GM12878 (cell line): Measurements from ENCODE around the gene TMEM17.

ENCODE experiments used
- CBX5 ChIP-seq: sonication (generic); IDR thresholded peaks from 2 replicates; pipeline ENCODE4 v1.6.1; 2016; ENCODE audit warnings: low read depth, moderate library complexity, mild to moderate bottlenecking, inconsistent platforms
- CREM ChIP-seq: IDR thresholded peaks from 2 replicates; pipeline ENCODE4 v1.6.1; 2014; ENCODE audit warnings: antibody characterized with exemption, low read depth
- EP300 ChIP-seq, 2 experiments: fragments of 150-350 bp in 1 of 2; IDR thresholded peaks; 2 replicates each; pipeline ENCODE4 v1.6.1; 2011 to 2012; ENCODE audit warnings: low read depth in 2 of 2, low read length in 2 of 2, borderline replicate concordance in 1 of 2, improper control_type of control experiment in 1 of 2, inconsistent platforms in 1 of 2; ENCODE audit not compliant: control insufficient read depth in 1 of 2
- POLR2A ChIP-seq: IDR thresholded peaks from 2 replicates; pipeline ENCODE4 v1.6.1; 2011; ENCODE audit warnings: low read depth, mild to moderate bottlenecking, low read length
- POLR2AphosphoS5 ChIP-seq: IDR thresholded peaks from 2 replicates; pipeline ENCODE4 v1.6.1; 2011; ENCODE audit warnings: mild to moderate bottlenecking, low read length, inconsistent platforms
- ZNF274 ChIP-seq: IDR thresholded peaks from one replicate; pipeline ENCODE4 v1.8.0; 2011; ENCODE audit not compliant: insufficient read length, insufficient read depth
- TF ChIP-seq, protein P1 (sequence below), 3 experiments: IDR thresholded peaks in 2 of 3; conservative IDR thresholded peaks in 1 of 3; 2 replicates each; pipeline ENCODE4 v1.5.1; 2011; ENCODE audit warnings: low read depth in 3 of 3, low read length in 3 of 3, mild to moderate bottlenecking in 3 of 3, control low read depth in 2 of 3, moderate library complexity in 2 of 3, inconsistent platforms in 1 of 3, mixed read lengths in 1 of 3; ENCODE audit not compliant: control insufficient read depth in 2 of 3, insufficient read depth in 1 of 3; ENCODE audit errors: extremely low read depth in 1 of 3

DNA sequence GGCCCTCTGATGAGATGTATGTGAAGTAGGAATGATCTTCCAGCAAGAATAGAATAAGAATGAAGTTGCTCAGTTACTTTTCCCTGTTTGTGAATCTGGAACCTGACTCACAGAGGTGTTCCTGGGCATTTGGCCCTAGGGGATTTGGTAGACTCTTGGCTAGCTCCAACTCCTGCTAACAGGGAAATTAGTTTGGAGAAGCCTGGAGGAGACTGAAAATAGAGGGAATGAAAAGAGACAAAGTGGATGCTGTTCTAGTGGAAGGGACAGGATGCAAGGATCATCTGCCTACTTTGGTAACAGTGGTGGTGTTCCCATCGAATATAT is 19.6 kb downstream of the TMEM17 start:
- TF ChIP-seq CREM: no peak
- TF ChIP-seq CBX5: no peak
- TF ChIP-seq POLR2AphosphoS5: no peak
- no peak for TF ChIP-seq POLR2A
- TF ChIP-seq ZNF274: no peak
- TF ChIP-seq, protein P1, sequence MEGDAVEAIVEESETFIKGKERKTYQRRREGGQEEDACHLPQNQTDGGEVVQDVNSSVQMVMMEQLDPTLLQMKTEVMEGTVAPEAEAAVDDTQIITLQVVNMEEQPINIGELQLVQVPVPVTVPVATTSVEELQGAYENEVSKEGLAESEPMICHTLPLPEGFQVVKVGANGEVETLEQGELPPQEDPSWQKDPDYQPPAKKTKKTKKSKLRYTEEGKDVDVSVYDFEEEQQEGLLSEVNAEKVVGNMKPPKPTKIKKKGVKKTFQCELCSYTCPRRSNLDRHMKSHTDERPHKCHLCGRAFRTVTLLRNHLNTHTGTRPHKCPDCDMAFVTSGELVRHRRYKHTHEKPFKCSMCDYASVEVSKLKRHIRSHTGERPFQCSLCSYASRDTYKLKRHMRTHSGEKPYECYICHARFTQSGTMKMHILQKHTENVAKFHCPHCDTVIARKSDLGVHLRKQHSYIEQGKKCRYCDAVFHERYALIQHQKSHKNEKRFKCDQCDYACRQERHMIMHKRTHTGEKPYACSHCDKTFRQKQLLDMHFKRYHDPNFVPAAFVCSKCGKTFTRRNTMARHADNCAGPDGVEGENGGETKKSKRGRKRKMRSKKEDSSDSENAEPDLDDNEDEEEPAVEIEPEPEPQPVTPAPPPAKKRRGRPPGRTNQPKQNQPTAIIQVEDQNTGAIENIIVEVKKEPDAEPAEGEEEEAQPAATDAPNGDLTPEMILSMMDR (IDR thresholded peaks at IDR 0.05 in 2 of 3, conservative IDR thresholded peaks at IDR 0.05 in 1 of 3; ENCODE audit: control insufficient read depth in 2 of 3, extremely low read depth in 1 of 3, insufficient read depth in 1 of 3, low read depth in 3 of 3, low read length in 3 of 3): no peak
- no peak for TF ChIP-seq EP300 (IDR thresholded peaks at IDR 0.05; ENCODE audit: borderline replicate concordance in 1 of 2, control insufficient read depth in 1 of 2, low read depth in 2 of 2, low read length in 2 of 2)
